ENCODE data around the gene POLN.

DNA sequence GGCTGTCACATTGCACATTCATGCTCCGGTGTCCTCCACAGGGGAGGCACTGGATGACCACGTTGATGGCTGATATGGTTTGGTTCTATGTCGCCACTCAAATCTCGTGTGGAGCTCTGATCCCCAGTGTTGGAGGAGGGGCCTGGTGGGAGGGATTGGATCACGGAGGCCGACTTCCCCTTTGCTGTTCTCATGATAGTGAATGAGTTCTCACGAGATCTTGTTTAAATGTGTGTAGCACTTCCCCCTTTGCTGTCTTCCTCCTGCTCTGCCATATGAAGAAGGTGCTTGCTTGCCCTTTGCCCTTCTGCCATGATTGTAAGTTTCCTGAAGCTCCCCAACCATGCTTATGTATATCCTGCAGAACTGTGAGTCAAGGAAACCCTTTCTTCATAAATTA is 205.1 kb downstream of the POLN start:
- TF ChIP-seq, protein P1, sequence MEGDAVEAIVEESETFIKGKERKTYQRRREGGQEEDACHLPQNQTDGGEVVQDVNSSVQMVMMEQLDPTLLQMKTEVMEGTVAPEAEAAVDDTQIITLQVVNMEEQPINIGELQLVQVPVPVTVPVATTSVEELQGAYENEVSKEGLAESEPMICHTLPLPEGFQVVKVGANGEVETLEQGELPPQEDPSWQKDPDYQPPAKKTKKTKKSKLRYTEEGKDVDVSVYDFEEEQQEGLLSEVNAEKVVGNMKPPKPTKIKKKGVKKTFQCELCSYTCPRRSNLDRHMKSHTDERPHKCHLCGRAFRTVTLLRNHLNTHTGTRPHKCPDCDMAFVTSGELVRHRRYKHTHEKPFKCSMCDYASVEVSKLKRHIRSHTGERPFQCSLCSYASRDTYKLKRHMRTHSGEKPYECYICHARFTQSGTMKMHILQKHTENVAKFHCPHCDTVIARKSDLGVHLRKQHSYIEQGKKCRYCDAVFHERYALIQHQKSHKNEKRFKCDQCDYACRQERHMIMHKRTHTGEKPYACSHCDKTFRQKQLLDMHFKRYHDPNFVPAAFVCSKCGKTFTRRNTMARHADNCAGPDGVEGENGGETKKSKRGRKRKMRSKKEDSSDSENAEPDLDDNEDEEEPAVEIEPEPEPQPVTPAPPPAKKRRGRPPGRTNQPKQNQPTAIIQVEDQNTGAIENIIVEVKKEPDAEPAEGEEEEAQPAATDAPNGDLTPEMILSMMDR (IDR thresholded peaks at IDR 0.05; ENCODE audit: low read depth, low read length): no peak
- peak; percentile 39 for TF ChIP-seq POLR2A (IDR thresholded peaks at IDR 0.05; ENCODE audit: extremely low read depth, insufficient read length)
- 0 out of 2 replicates have a peak, but pooled peaks have one; percentile 24 for TF ChIP-seq MYC (IDR thresholded peaks at IDR 0.05; ENCODE audit: low read depth, low read length)
